Tibial nerve (tissue), 4 donors: ENCODE measurements around the gene FAM180B. TPM values are rescaled to one million over a fixed set of nuclear protein-coding genes. Genes with fewer than 3 reads are reported as not detected.
"Not testable (repeated sequence)": the region's sequence is repeated elsewhere in the genome, so short reads cannot be mapped to it uniquely, and the experiment has no call there.

Experiments
- DNase-seq, 2 donors: peaks; one replicate each; pipeline ENCODE4 v3.0.0-alpha.2; 2019; ENCODE audit warnings: low spot score in 2 of 2
- H3K27ac ChIP-seq, 4 donors: fragments of 200-600 bp; sonication (generic) in 3 of 4; one replicate each; pipeline ENCODE4 v1.5.1; 2017 to 2019; ENCODE audit warnings: mild to moderate bottlenecking in 1 of 4
- H3K27me3 ChIP-seq, 2 donors: fragments of 200-600 bp; sonication (generic) in 1 of 2; one replicate each; pipeline versions ENCODE4 v1.5.1 to v1.6.0; 2017 to 2019
- H3K36me3 ChIP-seq, 3 donors: fragments of 200-600 bp; sonication (generic); one replicate each; pipeline ENCODE4 v1.5.1; 2018 to 2019
- H3K4me1 ChIP-seq, 4 donors: fragments of 200-600 bp; sonication (generic) in 3 of 4; one replicate each; pipeline ENCODE4 v1.5.1; 2017 to 2019
- H3K4me3 ChIP-seq, 4 donors: fragments of 200-600 bp; sonication (generic) in 3 of 4; one replicate each; pipeline ENCODE4 v1.5.1; 2017 to 2019; ENCODE audit warnings: mild to moderate bottlenecking in 1 of 4, moderate library complexity in 1 of 4
- H3K9me3 ChIP-seq, 4 donors: fragments of 200-600 bp; sonication (generic) in 3 of 4; one replicate each; pipeline ENCODE4 v1.5.1; 2017 to 2019
- CTCF ChIP-seq, 5 experiments: fragments of 200-600 bp in 3 of 5; fragments of 450-650 bp in 2 of 5; sonication (generic) in 3 of 5; IDR thresholded peaks; one replicate each; pipeline ENCODE4 v1.5.1; 2016 to 2019; ENCODE audit warnings: antibody characterized with exemption in 5 of 5, mild to moderate bottlenecking in 3 of 5, moderate library complexity in 2 of 5
- EP300 ChIP-seq, 2 donors: sonication (generic); formaldehyde crosslinking; IDR thresholded peaks; one replicate each; pipeline ENCODE4 v1.6.1; 2017; ENCODE audit warnings: antibody characterized with exemption in 2 of 2, mild to moderate bottlenecking in 1 of 2
- POLR2A ChIP-seq, 2 donors: fragments of 450-650 bp; IDR thresholded peaks; one replicate each; pipeline ENCODE4 v1.6.1; 2017; ENCODE audit warnings: antibody characterized with exemption in 2 of 2, mild to moderate bottlenecking in 2 of 2, moderate library complexity in 2 of 2
- WGBS, 2 donors: methylation state at CpG; one replicate each; pipeline ENCODE4 v1.1.5; 2018; 5-methylcytosine and 5-hydroxymethylcytosine counted together
- total RNA-seq, 4 donors: library from RNA; depleted of rRNA; stranded (reverse); fragments of >200 nt; gene quantifications; one replicate each; pipeline ENCODE4 v1.1.0, GENCODE V29; 2016

Gene FAM180B
- total RNA-seq, 4 donors from 2014 or later, result 3.3 to 22.7 (median 4.1) TPM

GRCh38 chr11:47541070-47541469 lies 45.4 kb upstream of the FAM180B start:
- Histone ChIP-seq H3K9me3 (no peaks in the 10 kb centered on the region), H3K4me1 (peaks cover 0 to 83% (median 49%) of the 10 kb centered on the region in 4 donors), H3K27ac (peak overlapping the region in 1 of 4 donors; percentile 65), H3K4me3 (no peak overlapping the region), H3K27me3 (no peaks in the 10 kb centered on the region), H3K36me3 (no peaks in the 10 kb centered on the region)
- WGBS, 2 donors, result 89 to 100% methylated on average over 2 of the region's 2 CpGs
- no peak for DNase-seq
- no peak for TF ChIP-seq EP300 (IDR thresholded peaks at IDR 0.05)
- TF ChIP-seq POLR2A (IDR thresholded peaks at IDR 0.05), result no peak

DNA sequence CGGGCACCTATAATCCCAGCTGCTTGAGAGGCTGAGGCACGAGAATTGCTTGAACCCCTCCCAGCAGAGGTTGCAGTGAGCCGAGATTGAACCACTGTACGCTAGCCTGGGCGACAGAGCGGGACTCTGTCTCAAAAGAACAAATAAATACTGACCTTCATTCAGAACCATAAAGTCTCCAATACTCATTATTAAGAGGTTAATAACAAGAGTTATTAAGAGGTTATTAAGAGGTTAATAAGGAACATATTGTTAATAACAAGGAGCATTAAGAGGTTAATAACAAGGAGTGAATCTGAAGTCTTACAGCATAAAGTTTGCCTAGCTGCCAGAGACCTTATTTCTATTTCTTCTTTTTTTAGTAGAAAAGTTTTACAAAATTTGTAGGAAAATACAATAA lies 41.2 kb upstream of the FAM180B start:
- H3K9me3 ChIP-seq, result no peaks in the 10 kb centered on the region
- H3K27ac ChIP-seq, result no peak overlapping the region
- DNase-seq, result no peak
- H3K4me3 ChIP-seq, result no peak overlapping the region
- 92 to 93% methylated on average over 6 of the region's 6 CpGs for WGBS, 2 donors
- no peaks in the 10 kb centered on the region for H3K27me3 ChIP-seq
- H3K36me3 ChIP-seq, result no peaks in the 10 kb centered on the region
- H3K4me1 ChIP-seq, result peaks cover 0 to 81% (median 24%) of the 10 kb centered on the region in 4 donors
- TF ChIP-seq POLR2A (IDR thresholded peaks at IDR 0.05) (no peak), CTCF (IDR thresholded peaks at IDR 0.05) (no peak), EP300 (IDR thresholded peaks at IDR 0.05) (no peak)

- not testable (repeated sequence) for H3K36me3 ChIP-seq, H3K27ac ChIP-seq, H3K9me3 ChIP-seq, H3K27me3 ChIP-seq, DNase-seq, H3K4me3 ChIP-seq
- H3K4me1 ChIP-seq, result peaks cover 0 to 85% (median 26%) of the 10 kb centered on the region in 4 donors
- 82 to 90% methylated on average over 7 of the region's 7 CpGs for WGBS, 2 donors
Observed at GRCh38 chr11:47546274-47546673, 40.2 kb upstream of the FAM180B start.

DNA sequence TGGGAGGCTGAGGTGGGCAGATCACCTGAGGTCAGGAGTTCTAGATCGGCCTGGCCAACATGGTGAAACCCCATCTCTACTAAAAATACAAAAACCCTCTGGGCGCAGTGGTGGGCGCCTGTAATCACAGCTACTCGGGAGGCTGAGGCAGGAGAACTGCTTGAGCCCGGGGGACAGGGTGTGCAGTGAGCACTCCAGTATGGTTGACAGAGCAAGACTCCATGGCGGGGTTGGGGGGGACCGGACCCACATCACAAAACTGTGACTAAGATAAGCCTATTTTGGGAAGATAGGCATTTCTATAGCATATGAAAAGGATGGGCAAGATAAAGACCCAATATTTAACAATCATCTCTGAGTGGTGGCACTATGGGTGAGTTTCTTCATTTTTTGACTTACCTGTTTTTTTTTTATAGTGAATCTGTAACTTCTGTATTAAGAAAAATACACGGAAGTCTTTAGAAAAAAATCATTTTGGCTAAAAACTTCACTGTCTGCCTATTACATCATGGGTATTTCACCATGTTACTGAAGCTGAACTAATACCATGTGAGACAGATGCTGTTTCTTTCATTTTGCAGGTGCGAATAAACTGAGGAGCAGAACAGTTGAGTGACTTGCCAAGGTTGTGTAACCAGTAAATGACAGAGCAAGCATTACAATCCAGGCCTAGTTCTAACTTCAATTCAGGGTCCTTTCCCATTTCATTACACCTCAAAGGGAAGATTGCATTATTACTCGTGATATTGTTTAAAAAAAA lies 36.0 kb upstream of the FAM180B start:
- 87 to 88% methylated on average over 10 of the region's 10 CpGs for WGBS, 2 donors
- DNase-seq, result no peak
- Histone ChIP-seq H3K27ac (peak overlapping the region in 1 of 4 donors; percentile 97), H3K9me3 (no peaks in the 10 kb centered on the region), H3K4me1 (peaks cover 0 to 65% (median 19%) of the 10 kb centered on the region in 4 donors), H3K4me3 (no peak overlapping the region), H3K36me3 (peaks cover 0 to under 1% (median 0%) of the 10 kb centered on the region in 3 donors), H3K27me3 (no peaks in the 10 kb centered on the region)
- TF ChIP-seq POLR2A (IDR thresholded peaks at IDR 0.05), result no peak
- TF ChIP-seq EP300 (IDR thresholded peaks at IDR 0.05), result no peak
- no peak for TF ChIP-seq CTCF (IDR thresholded peaks at IDR 0.05)

DNA sequence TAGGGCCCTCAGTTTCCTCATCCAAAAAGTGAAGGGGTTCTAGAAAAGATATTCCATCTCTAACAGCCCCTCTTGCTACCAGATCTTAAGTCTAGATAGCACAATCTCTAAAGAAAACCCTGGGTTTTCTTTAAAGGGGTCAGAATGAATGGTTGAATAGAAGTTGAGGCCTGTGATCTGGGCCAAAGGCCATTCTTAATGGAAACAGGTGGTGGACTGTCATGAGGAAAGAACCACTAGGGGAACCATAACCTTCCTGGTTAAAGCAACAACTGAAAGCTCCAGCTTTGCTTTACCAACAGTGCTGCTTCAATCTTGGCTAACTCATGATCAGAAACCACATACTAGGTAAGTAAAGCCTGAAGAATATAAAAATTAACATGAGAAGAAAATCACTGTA lies 35.4 kb upstream of the FAM180B start:
- peaks cover 0 to 4% (median 0%) of the 10 kb centered on the region in 3 donors for H3K36me3 ChIP-seq
- DNase-seq, result no peak
- peak overlapping the region in 2 of 4 donors; percentile 93 to 99 for H3K4me3 ChIP-seq
- peak overlapping the region in 2 of 4 donors; percentile 90 to 97 for H3K27ac ChIP-seq
- H3K9me3 ChIP-seq, result no peaks in the 10 kb centered on the region
- TF ChIP-seq EP300 (IDR thresholded peaks at IDR 0.05) (no peak), POLR2A (IDR thresholded peaks at IDR 0.05) (no peak), CTCF (IDR thresholded peaks at IDR 0.05) (no peak)
- H3K4me1 ChIP-seq, result peaks cover 0 to 63% (median 19%) of the 10 kb centered on the region in 4 donors
- no peaks in the 10 kb centered on the region for H3K27me3 ChIP-seq

DNA sequence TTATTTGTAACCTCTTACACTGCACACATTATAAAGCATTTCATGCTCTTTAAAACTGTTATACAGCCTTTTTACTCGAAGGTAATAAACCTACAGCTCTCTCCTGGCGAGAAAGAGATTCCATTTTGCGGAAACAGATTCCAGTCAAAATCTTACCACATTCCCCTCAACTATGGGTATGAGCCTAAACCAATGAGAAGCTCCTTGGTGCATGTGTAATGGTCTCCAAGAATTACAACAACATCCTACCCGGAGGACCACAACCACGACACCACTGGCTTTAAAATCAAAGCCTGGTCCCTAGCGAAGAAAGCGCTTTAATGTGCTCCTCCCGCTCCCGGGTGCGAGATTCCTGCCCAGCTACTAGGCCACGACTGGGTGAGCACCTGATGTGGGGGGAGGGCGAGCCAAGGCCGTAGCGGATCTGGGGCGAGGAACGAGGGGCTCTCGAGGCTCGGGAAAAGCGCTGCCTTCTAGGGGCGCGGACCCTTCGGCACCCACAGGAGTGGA lies 34.4 kb upstream of the FAM180B start:
- TF ChIP-seq EP300 (IDR thresholded peaks at IDR 0.05) (no peak), CTCF (IDR thresholded peaks at IDR 0.05) (no peak), POLR2A (IDR thresholded peaks at IDR 0.05) (no peak)
- peaks cover 0 to 4% (median 0%) of the 10 kb centered on the region in 3 donors for H3K36me3 ChIP-seq
- H3K27ac ChIP-seq, result peak overlapping the region; percentile 90 to 97 (median 92)
- 1% methylated on average over 21 to 22 of the region's 22 CpGs for WGBS, 2 donors
- no peaks in the 10 kb centered on the region for H3K9me3 ChIP-seq
- peak overlapping the region; percentile 92 to 99 (median 96) for H3K4me3 ChIP-seq
- DNase-seq, result no peak
- H3K27me3 ChIP-seq, result no peaks in the 10 kb centered on the region
- peaks cover 0 to 57% (median 19%) of the 10 kb centered on the region in 4 donors for H3K4me1 ChIP-seq
